H9 (cell line): ENCODE measurements around the gene ANO2. TPM values are rescaled to one million over a fixed set of nuclear protein-coding genes. Genes with fewer than 3 reads are reported as not detected.

Experiments used
- DNase-seq: peaks from one replicate; pipeline ENCODE4 v3.0.0-alpha.2; 2017
- H2AFZ ChIP-seq: one replicate; pipeline ENCODE4 v1.6.1; 2013; ENCODE audit warnings: mild to moderate bottlenecking, low read length, control low read depth, moderate library complexity
- H2AK5ac ChIP-seq: 2 replicates; pipeline ENCODE4 v1.6.1; 2013; ENCODE audit warnings: low read length, control low read depth, mixed read lengths; ENCODE audit not compliant: insufficient read length
- H2BK120ac ChIP-seq: one replicate; pipeline ENCODE4 v1.6.1; 2013; ENCODE audit warnings: low read depth, mild to moderate bottlenecking, low read length, control low read depth, inconsistent platforms; ENCODE audit not compliant: poor library complexity, severe bottlenecking
- H2BK12ac ChIP-seq: 2 replicates; pipeline ENCODE4 v1.6.1; 2013; ENCODE audit warnings: low read length, control low read depth, mixed read lengths, low read depth; ENCODE audit not compliant: insufficient read length
- H2BK15ac ChIP-seq: 2 replicates; pipeline ENCODE4 v1.6.1; 2013; ENCODE audit warnings: low read depth, low read length, control low read depth
- H2BK20ac ChIP-seq: one replicate; pipeline ENCODE4 v1.6.1; 2013; ENCODE audit warnings: low read depth, mild to moderate bottlenecking, low read length, control low read depth, inconsistent platforms; ENCODE audit not compliant: poor library complexity, severe bottlenecking
- H2BK5ac ChIP-seq: 2 replicates; pipeline ENCODE4 v1.6.1; 2013; ENCODE audit warnings: low read length, control low read depth, mixed read lengths; ENCODE audit not compliant: insufficient read length
- H3K14ac ChIP-seq: 2 replicates; pipeline ENCODE4 v1.6.1; 2013; ENCODE audit warnings: low read length, control low read depth; ENCODE audit not compliant: insufficient read depth
- H3K18ac ChIP-seq: 2 replicates; pipeline ENCODE4 v1.6.1; 2013; ENCODE audit warnings: low read depth, mild to moderate bottlenecking, mixed read lengths, low read length, control low read depth; ENCODE audit not compliant: insufficient read length
- H3K23ac ChIP-seq: 2 replicates; pipeline ENCODE4 v1.6.1; 2013; ENCODE audit warnings: low read length, control low read depth, mixed read lengths, low read depth; ENCODE audit not compliant: insufficient read length
- H3K23me2 ChIP-seq: 2 replicates; pipeline ENCODE4 v1.6.1; 2013; ENCODE audit warnings: low read depth, mild to moderate bottlenecking, mixed read lengths, low read length, control low read depth; ENCODE audit not compliant: insufficient read length, poor library complexity, severe bottlenecking
- H3K27ac ChIP-seq: 2 replicates; pipeline ENCODE4 v1.5.1; 2013; ENCODE audit warnings: low read length, control low read depth, mixed read lengths, low read depth; ENCODE audit not compliant: insufficient read length
- H3K27me3 ChIP-seq: 2 replicates; pipeline ENCODE4 v1.6.1; 2013; ENCODE audit warnings: low read length, control low read depth, inconsistent platforms; ENCODE audit not compliant: insufficient read depth
- H3K4ac ChIP-seq: 2 replicates; pipeline ENCODE4 v1.6.1; 2013; ENCODE audit warnings: low read depth, mild to moderate bottlenecking, control low read depth, inconsistent platforms, low read length, moderate library complexity
- H3K4me1 ChIP-seq: 2 replicates; pipeline ENCODE4 v1.6.1; 2013; ENCODE audit warnings: low read length, control low read depth, inconsistent platforms; ENCODE audit not compliant: insufficient read depth
- H3K4me2 ChIP-seq: 2 replicates; pipeline ENCODE4 v1.6.1; 2013; ENCODE audit warnings: low read length, control low read depth, mixed read lengths; ENCODE audit not compliant: insufficient read length, insufficient read depth
- H3K56ac ChIP-seq: 2 replicates; pipeline ENCODE4 v1.6.1; 2013; ENCODE audit warnings: low read depth, mild to moderate bottlenecking, mixed read lengths, low read length, control low read depth; ENCODE audit not compliant: insufficient read length
- H3K79me1 ChIP-seq: 2 replicates; pipeline ENCODE4 v1.6.1; 2013; ENCODE audit warnings: low read depth, mild to moderate bottlenecking, moderate library complexity, low read length, control low read depth, inconsistent platforms; ENCODE audit not compliant: insufficient read depth, poor library complexity, severe bottlenecking
- H3K79me2 ChIP-seq: 2 replicates; pipeline ENCODE4 v1.6.1; 2013; ENCODE audit warnings: low read length, control low read depth, inconsistent platforms; ENCODE audit not compliant: insufficient read depth
- H3K9ac ChIP-seq: 2 replicates; pipeline ENCODE4 v1.6.1; 2013; ENCODE audit warnings: low read length, control low read depth, mixed read lengths; ENCODE audit not compliant: insufficient read length; ENCODE audit errors: extremely low read depth
- H3K9me3 ChIP-seq: one replicate; pipeline ENCODE4 v1.6.1; 2013; ENCODE audit warnings: low read depth, low read length, inconsistent platforms; ENCODE audit not compliant: control insufficient read depth
- H3T11ph ChIP-seq: one replicate; pipeline ENCODE4 v1.6.1; 2013; ENCODE audit warnings: mild to moderate bottlenecking, low read length, control low read depth, inconsistent platforms
- H4K20me1 ChIP-seq: one replicate; pipeline ENCODE4 v1.6.1; 2013; ENCODE audit not compliant: control insufficient read depth, insufficient read length, insufficient read depth
- H4K5ac ChIP-seq: 2 replicates; pipeline ENCODE4 v1.6.1; 2013; ENCODE audit warnings: low read depth, mild to moderate bottlenecking, mixed read lengths, low read length, control low read depth; ENCODE audit not compliant: insufficient read length
- H4K8ac ChIP-seq: replicated peaks from 2 replicates; pipeline ENCODE4 v1.6.1; 2013; ENCODE audit warnings: low read length, control low read depth, mixed read lengths, low read depth; ENCODE audit not compliant: insufficient read length
- H4K91ac ChIP-seq: 2 replicates; pipeline ENCODE4 v1.6.1; 2013; ENCODE audit warnings: low read depth, mild to moderate bottlenecking, moderate library complexity, mixed read lengths, low read length, control low read depth; ENCODE audit not compliant: insufficient read length
- H3K27ac Mint-ChIP-seq, 3 experiments: 2 replicates in 2 of 3; 3 replicates in 1 of 3; pipeline ENCODE4 v1.8.0; 2020 to 2021; ENCODE audit warnings: mixed read lengths in 3 of 3, mild to moderate bottlenecking in 1 of 3, moderate library complexity in 1 of 3
- H3K27me3 Mint-ChIP-seq: 2 replicates; pipeline ENCODE4 v1.8.0; 2021; ENCODE audit warnings: low read depth, mild to moderate bottlenecking, moderate library complexity, mixed read lengths
- H3K36me3 Mint-ChIP-seq, 3 experiments: 2 replicates in 2 of 3; 3 replicates in 1 of 3; pipeline ENCODE4 v1.8.0; 2020 to 2021; ENCODE audit warnings: low read depth in 3 of 3, mixed read lengths in 3 of 3; ENCODE audit not compliant: insufficient read depth in 1 of 3
- H3K4me1 Mint-ChIP-seq, 2 experiments: 2 replicates each; pipeline ENCODE4 v1.8.0; 2020; ENCODE audit warnings: mixed read lengths in 2 of 2
- H3K4me3 Mint-ChIP-seq, 2 experiments: 2 replicates in 1 of 2; 3 replicates in 1 of 2; pipeline ENCODE4 v1.8.0; 2020 to 2021; ENCODE audit warnings: mild to moderate bottlenecking in 2 of 2, mixed read lengths in 2 of 2, moderate library complexity in 1 of 2
- H3K9me3 Mint-ChIP-seq, 2 experiments: 2 replicates in 1 of 2; 3 replicates in 1 of 2; pipeline ENCODE4 v1.8.0; 2020; ENCODE audit warnings: mild to moderate bottlenecking in 2 of 2, mixed read lengths in 2 of 2, moderate library complexity in 1 of 2
- WGBS: extraction: QIAGEN DNeasy Blood & Tissue Kit; methylation state at CpG from one replicate; pipeline ENCODE4 v1.1.7; 2013; ENCODE audit warnings: missing lambda C conversion rate, low lambda C conversion rate, mixed read lengths; ENCODE audit not compliant: insufficient read length; ENCODE audit errors: extremely low coverage; 5-methylcytosine and 5-hydroxymethylcytosine counted together
- total RNA-seq: library from RNA; stranded (reverse); gene quantifications from 2 replicates; pipeline ENCODE4 v1.2.1, GENCODE V29; 2021
- TF ChIP-seq, protein P1 (sequence below): fragments of 200-600 bp; sonication (generic); conservative IDR thresholded peaks from 3 replicates; pipeline ENCODE4 v1.8.0; 2021; ENCODE audit warnings: antibody characterized with exemption, mild to moderate bottlenecking

The ANO2 gene
- total RNA-seq, 1 experiment from 2014 or later, result 3.8 TPM

DNA sequence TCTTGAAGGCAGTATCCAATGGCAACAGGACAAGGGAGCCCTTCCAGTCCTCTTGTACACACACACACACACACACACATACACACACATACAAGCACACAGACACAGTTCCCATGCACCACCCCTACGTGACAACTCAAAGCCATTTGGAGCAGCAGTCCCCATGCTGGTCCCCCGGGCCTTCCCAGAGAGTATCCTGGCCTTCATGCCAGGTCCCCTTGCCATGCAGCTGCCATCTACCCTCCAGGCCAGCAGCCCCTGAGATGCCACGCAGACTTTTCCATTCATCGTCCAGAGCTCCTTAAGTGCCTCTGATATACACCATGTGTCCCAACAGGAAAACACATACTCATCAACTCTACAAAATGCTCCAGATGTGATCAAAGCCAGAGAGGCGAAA is 159.5 kb downstream of the ANO2 start:
- H2BK5ac ChIP-seq, result no peak overlapping the region
- Mint-ChIP-seq H3K27me3 (peaks cover 4% of the 10 kb centered on the region; the same call in 1 of the 2 replicates), H3K9me3 (no peaks in the 10 kb centered on the region; a peak in 1 of 5 replicates), H3K36me3 (no peaks in the 10 kb centered on the region), H3K4me1 (no peaks in the 10 kb centered on the region), H3K27ac (no peak overlapping the region), H3K4me3 (no peak overlapping the region)
- no peaks in the 10 kb centered on the region for H3K23me2 ChIP-seq
- no peak overlapping the region for H3T11ph ChIP-seq
- no CpG with 5 or more reads among the region's 5 CpGs for WGBS
- no peak overlapping the region for H3K4me2 ChIP-seq
- H3K14ac ChIP-seq, result no peak overlapping the region
- H3K79me2 ChIP-seq, result no peaks in the 10 kb centered on the region
- no peak overlapping the region for H3K9ac ChIP-seq
- H2BK20ac ChIP-seq, result no peak overlapping the region
- H3K23ac ChIP-seq, result no peak overlapping the region
- H3K27me3 ChIP-seq, result no peaks in the 10 kb centered on the region
- H4K91ac ChIP-seq, result no peak overlapping the region
- H2BK120ac ChIP-seq, result no peak overlapping the region
- H4K20me1 ChIP-seq, result no peaks in the 10 kb centered on the region
- DNase-seq, result peak; percentile 8
- H3K9me3 ChIP-seq, result no peaks in the 10 kb centered on the region
- no peak overlapping the region for H3K56ac ChIP-seq
- no peak overlapping the region for H3K18ac ChIP-seq
- H4K8ac ChIP-seq, result no peak overlapping the region
- no peaks in the 10 kb centered on the region for H3K4me1 ChIP-seq
- no peak overlapping the region for H4K5ac ChIP-seq
- H2BK15ac ChIP-seq, result no peak overlapping the region
- no peak overlapping the region for H3K4ac ChIP-seq
- no peak overlapping the region for H2AFZ ChIP-seq
- H3K79me1 ChIP-seq, result no peaks in the 10 kb centered on the region
- no peak overlapping the region for H3K27ac ChIP-seq
- no peak overlapping the region for H2BK12ac ChIP-seq
- TF ChIP-seq, protein P1, sequence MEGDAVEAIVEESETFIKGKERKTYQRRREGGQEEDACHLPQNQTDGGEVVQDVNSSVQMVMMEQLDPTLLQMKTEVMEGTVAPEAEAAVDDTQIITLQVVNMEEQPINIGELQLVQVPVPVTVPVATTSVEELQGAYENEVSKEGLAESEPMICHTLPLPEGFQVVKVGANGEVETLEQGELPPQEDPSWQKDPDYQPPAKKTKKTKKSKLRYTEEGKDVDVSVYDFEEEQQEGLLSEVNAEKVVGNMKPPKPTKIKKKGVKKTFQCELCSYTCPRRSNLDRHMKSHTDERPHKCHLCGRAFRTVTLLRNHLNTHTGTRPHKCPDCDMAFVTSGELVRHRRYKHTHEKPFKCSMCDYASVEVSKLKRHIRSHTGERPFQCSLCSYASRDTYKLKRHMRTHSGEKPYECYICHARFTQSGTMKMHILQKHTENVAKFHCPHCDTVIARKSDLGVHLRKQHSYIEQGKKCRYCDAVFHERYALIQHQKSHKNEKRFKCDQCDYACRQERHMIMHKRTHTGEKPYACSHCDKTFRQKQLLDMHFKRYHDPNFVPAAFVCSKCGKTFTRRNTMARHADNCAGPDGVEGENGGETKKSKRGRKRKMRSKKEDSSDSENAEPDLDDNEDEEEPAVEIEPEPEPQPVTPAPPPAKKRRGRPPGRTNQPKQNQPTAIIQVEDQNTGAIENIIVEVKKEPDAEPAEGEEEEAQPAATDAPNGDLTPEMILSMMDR, result no peak
- H2AK5ac ChIP-seq, result no peak overlapping the region
